IMR-90 (cell line): ENCODE data around the gene CEACAM1. TPM values are rescaled to one million over a fixed set of nuclear protein-coding genes. Genes with fewer than 3 reads are reported as not detected.

Experiments used
- ATAC-seq: fragments of 200-7000 bp; cut with Tn5 transposase; 2 replicates; pipeline ENCODE4 v1.9.1; 2020; ENCODE audit warnings: low read depth, mild to moderate bottlenecking, moderate library complexity
- BruUV-seq: library from RNA; stranded (reverse); fragments of 400-500 nt; replicated peaks from 2 replicates; lab custom pipeline; 2021; lab: Mats Ljungman, UMichigan
- CTCF ChIA-PET: fragments of 300-600 bp; formaldehyde crosslinking; extraction: SDS; loops from one replicate; lab custom pipeline; 2021; ENCODE audit warnings: antibody characterized with exemption; lab: Yijun Ruan, JAX
- POLR2A ChIA-PET: fragments of 300-600 bp; sonication (Branson Sonifier 250); formaldehyde crosslinking; loops from one replicate; lab custom pipeline; 2022; ENCODE audit warnings: antibody characterized with exemption; ENCODE audit not compliant: unreplicated experiment; lab: Charles Lee
- DNase-seq: peaks from one replicate; pipeline ENCODE4 v3.0.0; 2013
- H2AFZ ChIP-seq: replicated peaks from 2 replicates; pipeline ENCODE3; 2013; ENCODE audit warnings: low read length, mild to moderate bottlenecking; ENCODE audit not compliant: poor library complexity
- H2AK5ac ChIP-seq: 2 replicates; pipeline ENCODE4 v1.6.1; 2013; ENCODE audit warnings: low read depth, low read length, inconsistent platforms
- H2AK9ac ChIP-seq: replicated peaks from 2 replicates; pipeline ENCODE3; 2013; ENCODE audit warnings: mild to moderate bottlenecking, low read depth, low read length, moderate library complexity; ENCODE audit not compliant: poor library complexity
- H2BK120ac ChIP-seq: 2 replicates; pipeline ENCODE4 v1.6.1; 2013; ENCODE audit warnings: low read depth, low read length, inconsistent platforms
- H2BK15ac ChIP-seq: 3 replicates; pipeline ENCODE4 v1.6.1; 2013; ENCODE audit warnings: low read depth, low read length, inconsistent platforms
- H2BK20ac ChIP-seq: 2 replicates; pipeline ENCODE4 v1.6.1; 2013; ENCODE audit warnings: low read depth, mild to moderate bottlenecking, inconsistent platforms, low read length, moderate library complexity
- H2BK5ac ChIP-seq: 2 replicates; pipeline ENCODE4 v1.6.1; 2013; ENCODE audit warnings: mild to moderate bottlenecking, low read depth, low read length, inconsistent platforms; ENCODE audit not compliant: poor library complexity, severe bottlenecking
- H3K14ac ChIP-seq: replicated peaks from 2 replicates; pipeline ENCODE4 v1.6.1; 2013; ENCODE audit warnings: low read depth, low read length, inconsistent platforms
- H3K18ac ChIP-seq: 2 replicates; pipeline ENCODE4 v1.6.1; 2013; ENCODE audit warnings: low read depth, low read length, control low read depth
- H3K23ac ChIP-seq: 2 replicates; pipeline ENCODE4 v1.6.1; 2013; ENCODE audit warnings: low read depth, low read length, inconsistent platforms
- H3K27ac ChIP-seq: 2 replicates; pipeline ENCODE4 v1.5.1; 2013; ENCODE audit warnings: mild to moderate bottlenecking, control low read depth, low read length; ENCODE audit not compliant: insufficient read depth
- H3K27me3 ChIP-seq: 2 replicates; pipeline ENCODE4 v1.6.1; 2013; ENCODE audit warnings: low read length; ENCODE audit not compliant: control insufficient read depth, insufficient read depth
- H3K36me3 ChIP-seq: 2 replicates; pipeline ENCODE4 v1.6.1; 2013; ENCODE audit warnings: low read length, mixed read lengths; ENCODE audit not compliant: control insufficient read depth, insufficient read depth
- H3K4ac ChIP-seq: 2 replicates; pipeline ENCODE4 v1.6.1; 2013; ENCODE audit warnings: low read depth, low read length, inconsistent platforms
- H3K4me1 ChIP-seq: 2 replicates; pipeline ENCODE4 v1.6.1; 2013; ENCODE audit warnings: low read length, mixed read lengths; ENCODE audit not compliant: control insufficient read depth, insufficient read depth
- H3K4me2 ChIP-seq: 2 replicates; pipeline ENCODE4 v1.6.1; 2013; ENCODE audit warnings: low read depth, mild to moderate bottlenecking, control low read depth, low read length, moderate library complexity
- H3K4me3 ChIP-seq: 2 replicates; pipeline ENCODE4 v1.5.1; 2013; ENCODE audit warnings: low read depth, mild to moderate bottlenecking, control low read depth, low read length, moderate library complexity; ENCODE audit not compliant: insufficient read depth
- H3K56ac ChIP-seq: 2 replicates; pipeline ENCODE4 v1.6.1; 2013; ENCODE audit warnings: low read length, inconsistent platforms; ENCODE audit not compliant: insufficient read depth; ENCODE audit errors: extremely low read depth
- H3K79me1 ChIP-seq, 2 experiments: 2 replicates each; pipeline ENCODE4 v1.6.1; 2013; ENCODE audit warnings: low read length in 2 of 2, inconsistent platforms in 1 of 2, low read depth in 1 of 2
- H3K9ac ChIP-seq: 2 replicates; pipeline ENCODE4 v1.6.1; 2013; ENCODE audit warnings: low read depth, low read length, control low read depth
- H3K9me1 ChIP-seq: 2 replicates; pipeline ENCODE4 v1.6.1; 2013; ENCODE audit warnings: low read length, inconsistent platforms; ENCODE audit not compliant: insufficient read depth
- H3K9me3 ChIP-seq: 2 replicates; pipeline ENCODE4 v1.6.1; 2013; ENCODE audit warnings: low read length; ENCODE audit not compliant: control insufficient read depth, insufficient read depth
- H4K20me1 ChIP-seq: 2 replicates; pipeline ENCODE4 v1.6.1; 2013; ENCODE audit warnings: low read length, inconsistent platforms; ENCODE audit not compliant: insufficient read depth
- H4K5ac ChIP-seq: 2 replicates; pipeline ENCODE4 v1.6.1; 2013; ENCODE audit warnings: mild to moderate bottlenecking, low read depth, low read length, control low read depth
- H4K8ac ChIP-seq, 2 experiments: 2 replicates each; pipeline ENCODE4 v1.6.1; 2013; ENCODE audit warnings: low read depth in 2 of 2, low read length in 2 of 2, control low read depth in 1 of 2, inconsistent platforms in 1 of 2
- H4K91ac ChIP-seq: 2 replicates; pipeline ENCODE4 v1.6.1; 2013; ENCODE audit warnings: low read depth, low read length, inconsistent platforms; ENCODE audit not compliant: insufficient read depth
- BHLHE40 ChIP-seq: fragments of 150-350 bp; IDR thresholded peaks from 2 replicates; pipeline ENCODE4 v1.6.1; 2016; ENCODE audit warnings: mild to moderate bottlenecking, low read depth, low read length
- CEBPB ChIP-seq: IDR thresholded peaks from 2 replicates; pipeline ENCODE4 v1.6.1; 2012; ENCODE audit warnings: low read depth, low read length, improper control_type of control experiment
- CHD1 ChIP-seq: IDR thresholded peaks from 2 replicates; pipeline ENCODE4 v1.6.1; 2012; ENCODE audit warnings: low read depth, low read length, improper control_type of control experiment
- FOS ChIP-seq: fragments of 150-350 bp; IDR thresholded peaks from 2 replicates; pipeline ENCODE4 v1.6.1; 2016; ENCODE audit warnings: low read depth, low read length
- MAFK ChIP-seq: IDR thresholded peaks from 2 replicates; pipeline ENCODE4 v1.6.1; 2012; ENCODE audit warnings: low read depth, low read length, improper control_type of control experiment
- MAZ ChIP-seq: IDR thresholded peaks from 2 replicates; pipeline ENCODE4 v1.6.1; 2012; ENCODE audit warnings: low read depth, mild to moderate bottlenecking, low read length, improper control_type of control experiment, moderate library complexity, borderline replicate concordance
- MXI1 ChIP-seq: IDR thresholded peaks from 2 replicates; pipeline ENCODE4 v1.6.1; 2012; ENCODE audit warnings: low read depth, mild to moderate bottlenecking, low read length, moderate library complexity, borderline replicate concordance
- POLR2A ChIP-seq: IDR thresholded peaks from 2 replicates; pipeline ENCODE4 v1.6.1; 2012; ENCODE audit warnings: mild to moderate bottlenecking, low read depth, low read length
- RAD21 ChIP-seq: IDR thresholded peaks from 2 replicates; pipeline ENCODE4 v1.6.1; 2012; ENCODE audit warnings: low read length, improper control_type of control experiment
- RCOR1 ChIP-seq: IDR thresholded peaks from 2 replicates; pipeline ENCODE4 v1.6.1; 2012; ENCODE audit warnings: mild to moderate bottlenecking, low read length, improper control_type of control experiment; ENCODE audit not compliant: insufficient replicate concordance
- RFX5 ChIP-seq: IDR thresholded peaks from 2 replicates; pipeline ENCODE4 v1.8.0; 2012; ENCODE audit warnings: low read depth, mild to moderate bottlenecking, low read length, moderate library complexity
- SMC3 ChIP-seq: fragments of 150-350 bp; IDR thresholded peaks from 2 replicates; pipeline ENCODE4 v1.6.1; 2016; ENCODE audit warnings: low read depth, mild to moderate bottlenecking, antibody characterized with exemption, low read length, moderate library complexity
- WGBS, 2 experiments: methylation state at CpG; one replicate each; pipeline versions ENCODE4 v1.1.5 to v1.1.7; 2013; ENCODE audit warnings: missing lambda C conversion rate in 2 of 2; ENCODE audit not compliant: insufficient read length in 1 of 2; ENCODE audit errors: extremely low coverage in 2 of 2; 5-methylcytosine and 5-hydroxymethylcytosine counted together
- dilution Hi-C: fragments of 300-500 bp; cut with HindIII; formaldehyde crosslinking; loops from one replicate; pipeline ENCODE4 v1.14.3; 2018; ENCODE audit warnings: low sequenced_read_pairs; ENCODE audit not compliant: unreplicated experiment
- in situ Hi-C: fragments of 300-500 bp; cut with MboI; formaldehyde crosslinking; loops from 3 replicates; pipeline ENCODE4 v1.14.3; 2019; ENCODE audit warnings: low sequenced_read_pairs, inconsistent platforms, mixed read lengths
- intact Hi-C: fragments of 100-400 bp; cut with micrococcal nuclease; formaldehyde crosslinking; loops from 2 replicates; pipeline ENCODE4 v1.10.0; 2022
- polyA plus RNA-seq, 3 experiments: library from polyadenylated mRNA; depleted of rRNA; stranded (reverse); fragments of >200 nt; gene quantifications; 2 replicates each; pipeline ENCODE4 v1.2.3, GENCODE V29; 2012; ENCODE audit warnings: low replicate concordance in 1 of 3
- total RNA-seq: library from RNA; depleted of rRNA; stranded (reverse); fragments of >200 nt; gene quantifications from 2 replicates; pipeline ENCODE4 v1.2.3, GENCODE V29; 2012
- TF ChIP-seq, protein P1 (sequence below): fragments of 150-350 bp; IDR thresholded peaks from 2 replicates; pipeline ENCODE4 v1.6.1; 2016; ENCODE audit warnings: low read depth, mild to moderate bottlenecking, low read length, moderate library complexity, borderline replicate concordance
- TF ChIP-seq, protein P2 (sequence below): conservative IDR thresholded peaks from 2 replicates; pipeline ENCODE4 v1.5.1; 2012; ENCODE audit warnings: mild to moderate bottlenecking, low read depth, low read length, improper control_type of control experiment
- TF ChIP-seq, protein P3 (sequence below): fragments of 150-350 bp; IDR thresholded peaks from 2 replicates; pipeline ENCODE4 v1.6.1; 2017; ENCODE audit warnings: mild to moderate bottlenecking, antibody characterized with exemption, low read length, low read depth

The CEACAM1 gene
- total and polyA plus RNA-seq, 2 of the 4 experiments (the other 2 are of a cell fraction) = not detected

DNA sequence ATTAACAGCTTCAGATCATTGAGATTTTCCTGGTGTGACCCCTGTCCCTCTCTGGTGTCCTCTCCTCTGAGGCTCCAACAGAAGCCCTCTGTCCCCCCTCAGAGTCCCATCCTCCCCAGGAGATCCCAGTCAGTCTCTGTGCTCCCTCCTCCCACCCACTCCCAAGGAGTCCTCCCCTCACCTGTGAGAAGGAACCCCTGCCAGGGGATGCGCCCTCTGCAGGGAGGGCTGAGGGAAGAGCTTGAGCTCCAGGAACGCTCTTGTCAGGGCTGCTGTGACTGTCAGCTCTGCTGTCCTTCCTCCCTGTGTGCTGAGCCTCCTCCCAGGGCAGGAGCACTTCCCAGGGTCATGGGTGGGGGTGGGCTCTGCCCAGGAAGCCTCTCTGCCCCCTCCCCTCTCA is 33.2 kb upstream of the CEACAM1 start:
- in situ Hi-C loops (no loop called here), dilution Hi-C loops (no loop called here), intact Hi-C loops (no loop called here)
- Histone ChIP-seq H3K9ac (no peak overlapping the region), H3K18ac (no peak overlapping the region), H3K4me3 (no peak overlapping the region), H3K27me3 (peaks cover 35% of the 10 kb centered on the region), H4K20me1 (no peaks in the 10 kb centered on the region), H3K79me1 (no peaks in the 10 kb centered on the region), H3K14ac (no peak overlapping the region), H3K36me3 (no peaks in the 10 kb centered on the region), H2AK5ac (no peak overlapping the region), H3K56ac (no peak overlapping the region), H3K9me3 (peaks cover 3% of the 10 kb centered on the region; the same call in 1 of the 2 replicates), H4K8ac (no peak overlapping the region), H4K91ac (no peak overlapping the region), H2BK20ac (no peak overlapping the region), H3K27ac (no peak overlapping the region), H2BK5ac (no peak overlapping the region), H4K5ac (no peak overlapping the region), H3K9me1 (no peaks in the 10 kb centered on the region), H2AK9ac (no peak overlapping the region), H3K4me1 (no peaks in the 10 kb centered on the region), H3K4ac (no peak overlapping the region), H3K4me2 (no peak overlapping the region), H3K23ac (no peak overlapping the region), H2AFZ (no peak overlapping the region), H2BK120ac (no peak overlapping the region), H2BK15ac (no peak overlapping the region)
- POLR2A ChIA-PET = no interaction called here
- CTCF ChIA-PET = no interaction called here
- ATAC-seq = no peak
- DNase-seq = no peak
- BruUV-seq = no TSS peak
- no peak for TF ChIP-seq RAD21
- no peak for TF ChIP-seq CEBPB
- TF ChIP-seq SMC3 = no peak
- TF ChIP-seq, protein P1, sequence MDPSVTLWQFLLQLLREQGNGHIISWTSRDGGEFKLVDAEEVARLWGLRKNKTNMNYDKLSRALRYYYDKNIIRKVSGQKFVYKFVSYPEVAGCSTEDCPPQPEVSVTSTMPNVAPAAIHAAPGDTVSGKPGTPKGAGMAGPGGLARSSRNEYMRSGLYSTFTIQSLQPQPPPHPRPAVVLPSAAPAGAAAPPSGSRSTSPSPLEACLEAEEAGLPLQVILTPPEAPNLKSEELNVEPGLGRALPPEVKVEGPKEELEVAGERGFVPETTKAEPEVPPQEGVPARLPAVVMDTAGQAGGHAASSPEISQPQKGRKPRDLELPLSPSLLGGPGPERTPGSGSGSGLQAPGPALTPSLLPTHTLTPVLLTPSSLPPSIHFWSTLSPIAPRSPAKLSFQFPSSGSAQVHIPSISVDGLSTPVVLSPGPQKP = no peak
- TF ChIP-seq, protein P2, sequence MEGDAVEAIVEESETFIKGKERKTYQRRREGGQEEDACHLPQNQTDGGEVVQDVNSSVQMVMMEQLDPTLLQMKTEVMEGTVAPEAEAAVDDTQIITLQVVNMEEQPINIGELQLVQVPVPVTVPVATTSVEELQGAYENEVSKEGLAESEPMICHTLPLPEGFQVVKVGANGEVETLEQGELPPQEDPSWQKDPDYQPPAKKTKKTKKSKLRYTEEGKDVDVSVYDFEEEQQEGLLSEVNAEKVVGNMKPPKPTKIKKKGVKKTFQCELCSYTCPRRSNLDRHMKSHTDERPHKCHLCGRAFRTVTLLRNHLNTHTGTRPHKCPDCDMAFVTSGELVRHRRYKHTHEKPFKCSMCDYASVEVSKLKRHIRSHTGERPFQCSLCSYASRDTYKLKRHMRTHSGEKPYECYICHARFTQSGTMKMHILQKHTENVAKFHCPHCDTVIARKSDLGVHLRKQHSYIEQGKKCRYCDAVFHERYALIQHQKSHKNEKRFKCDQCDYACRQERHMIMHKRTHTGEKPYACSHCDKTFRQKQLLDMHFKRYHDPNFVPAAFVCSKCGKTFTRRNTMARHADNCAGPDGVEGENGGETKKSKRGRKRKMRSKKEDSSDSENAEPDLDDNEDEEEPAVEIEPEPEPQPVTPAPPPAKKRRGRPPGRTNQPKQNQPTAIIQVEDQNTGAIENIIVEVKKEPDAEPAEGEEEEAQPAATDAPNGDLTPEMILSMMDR = no peak
- no peak for TF ChIP-seq MAZ
- no peak for TF ChIP-seq MAFK
- TF ChIP-seq POLR2A = no peak
- TF ChIP-seq RCOR1 = no peak
- no peak for TF ChIP-seq FOS
- TF ChIP-seq, protein P3, sequence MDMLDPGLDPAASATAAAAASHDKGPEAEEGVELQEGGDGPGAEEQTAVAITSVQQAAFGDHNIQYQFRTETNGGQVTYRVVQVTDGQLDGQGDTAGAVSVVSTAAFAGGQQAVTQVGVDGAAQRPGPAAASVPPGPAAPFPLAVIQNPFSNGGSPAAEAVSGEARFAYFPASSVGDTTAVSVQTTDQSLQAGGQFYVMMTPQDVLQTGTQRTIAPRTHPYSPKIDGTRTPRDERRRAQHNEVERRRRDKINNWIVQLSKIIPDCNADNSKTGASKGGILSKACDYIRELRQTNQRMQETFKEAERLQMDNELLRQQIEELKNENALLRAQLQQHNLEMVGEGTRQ = no peak
- no peak for TF ChIP-seq CHD1
- TF ChIP-seq BHLHE40 = no peak
- no peak for TF ChIP-seq MXI1
- no peak for TF ChIP-seq RFX5
- WGBS, 2 experiments = no CpG with 5 or more reads among the region's 2 CpGs
